ENCODE results near the gene RAB13. TPM values are rescaled to one million over a fixed set of nuclear protein-coding genes. Genes with fewer than 3 reads are reported as not detected.
"Not testable (repeated sequence)": the region's sequence is repeated elsewhere in the genome, so short reads cannot be mapped to it uniquely, and the experiment has no call there.

RAB13 gene
- total and polyA plus RNA-seq, 12 donors, result 42.9 to 114 (median 58.1) TPM

DNA sequence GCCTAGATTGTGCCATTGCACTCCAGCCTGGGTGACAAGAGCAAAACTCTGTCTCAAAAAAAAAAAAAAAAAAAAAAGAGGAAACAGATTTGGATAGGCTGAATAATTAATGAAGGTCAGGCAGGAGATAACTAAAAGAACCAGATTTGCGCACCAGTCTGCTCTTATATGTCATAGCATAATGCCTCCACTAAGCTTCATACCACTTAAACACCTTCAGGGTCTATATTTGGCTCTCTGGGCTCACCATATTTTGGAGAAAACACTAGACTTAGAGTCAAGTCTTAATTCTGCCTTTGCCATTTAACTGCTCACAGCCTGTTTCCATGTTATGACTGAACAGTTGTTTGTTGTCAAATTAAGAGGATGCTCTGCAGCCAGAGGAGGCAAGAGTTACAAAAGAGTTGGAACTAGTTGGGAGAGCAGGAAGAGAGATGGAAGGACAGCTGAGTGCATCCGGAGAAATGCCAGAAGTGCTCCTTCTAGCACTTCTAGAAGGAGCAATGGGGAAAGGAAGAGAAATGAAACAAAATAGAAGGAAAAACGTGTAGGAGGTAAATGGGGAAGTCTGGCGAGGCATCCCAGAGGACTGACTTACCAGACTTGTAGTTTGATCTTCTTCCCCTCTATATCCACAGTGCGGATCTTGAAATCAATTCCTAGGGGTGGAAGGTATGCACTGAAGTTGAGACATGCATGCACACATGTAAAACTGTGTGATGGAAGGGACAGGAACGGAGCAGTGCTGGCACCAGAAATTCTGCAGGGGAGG, 1.8 kb downstream of the RAB13 start:
- peak overlapping the region in 5 of 10 donors; percentile 53 to 71 (median 64) for H3K4me3 ChIP-seq
- 60 to 62% methylated on average over 6 of the region's 6 CpGs for WGBS, 2 donors
- H3K27me3 ChIP-seq, result no peaks in the 10 kb centered on the region
- ATAC-seq, result no peak
- peaks cover 8 to 43% (median 19%) of the 10 kb centered on the region in 9 donors for H3K4me1 ChIP-seq
- intact Hi-C loops (cut with DNase I), result loop anchor here in 4 of 10 donors (5.0 to 10.0 kb wide), 4 partner anchors 62 to 310 kb away; partner anchors contain the start of genes ILF2 (in 2 of the 4), NPR1 (in 2 of the 4) and GATAD2B (in 1 of the 4)
- H3K9me3 ChIP-seq, result no peaks in the 10 kb centered on the region
- peak overlapping the region in 7 of 10 donors; percentile 74 to 91 (median 89) for H3K27ac ChIP-seq
- peaks cover 0 to 39% (median 0%) of the 10 kb centered on the region in 9 donors for H3K36me3 ChIP-seq
- no peak for DNase-seq
- TF ChIP-seq, protein P1, sequence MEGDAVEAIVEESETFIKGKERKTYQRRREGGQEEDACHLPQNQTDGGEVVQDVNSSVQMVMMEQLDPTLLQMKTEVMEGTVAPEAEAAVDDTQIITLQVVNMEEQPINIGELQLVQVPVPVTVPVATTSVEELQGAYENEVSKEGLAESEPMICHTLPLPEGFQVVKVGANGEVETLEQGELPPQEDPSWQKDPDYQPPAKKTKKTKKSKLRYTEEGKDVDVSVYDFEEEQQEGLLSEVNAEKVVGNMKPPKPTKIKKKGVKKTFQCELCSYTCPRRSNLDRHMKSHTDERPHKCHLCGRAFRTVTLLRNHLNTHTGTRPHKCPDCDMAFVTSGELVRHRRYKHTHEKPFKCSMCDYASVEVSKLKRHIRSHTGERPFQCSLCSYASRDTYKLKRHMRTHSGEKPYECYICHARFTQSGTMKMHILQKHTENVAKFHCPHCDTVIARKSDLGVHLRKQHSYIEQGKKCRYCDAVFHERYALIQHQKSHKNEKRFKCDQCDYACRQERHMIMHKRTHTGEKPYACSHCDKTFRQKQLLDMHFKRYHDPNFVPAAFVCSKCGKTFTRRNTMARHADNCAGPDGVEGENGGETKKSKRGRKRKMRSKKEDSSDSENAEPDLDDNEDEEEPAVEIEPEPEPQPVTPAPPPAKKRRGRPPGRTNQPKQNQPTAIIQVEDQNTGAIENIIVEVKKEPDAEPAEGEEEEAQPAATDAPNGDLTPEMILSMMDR (IDR thresholded peaks at IDR 0.05), result no peak

DNA sequence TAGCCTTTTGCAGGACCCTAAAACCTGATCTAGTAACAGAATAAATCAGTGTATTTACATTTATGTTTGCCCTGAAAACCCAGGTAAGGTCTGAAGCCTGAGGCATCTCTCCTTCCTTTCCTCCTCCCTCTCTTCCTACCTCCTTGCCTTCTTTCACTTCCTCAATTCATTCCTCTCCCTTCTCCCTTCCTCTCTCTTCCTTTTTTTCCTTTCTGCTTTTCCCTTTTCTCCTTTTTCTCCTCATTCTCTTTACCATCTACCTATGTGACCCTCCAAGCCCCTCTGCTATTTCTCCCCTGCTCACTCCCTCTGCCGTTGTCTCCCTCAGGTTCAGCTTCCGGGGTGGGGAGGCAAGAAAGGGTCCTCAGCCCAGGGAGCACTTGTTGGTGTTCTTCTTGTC, 4.4 kb downstream of the RAB13 start:
- intact Hi-C loops (cut with DNase I), result loop anchor here in 4 of 10 donors (5.0 to 10.0 kb wide), 4 partner anchors 59 to 307 kb away; partner anchors contain the start of genes ILF2 (in 2 of the 4), NPR1 (in 2 of the 4) and GATAD2B (in 1 of the 4)
- Histone ChIP-seq H3K4me1 (peaks cover 8 to 51% (median 25%) of the 10 kb centered on the region in 9 donors), H3K27ac (peak overlapping the region in 4 of 10 donors; percentile 41 to 65 (median 50)), H3K36me3 (peaks cover 0 to 45% (median 0%) of the 10 kb centered on the region in 9 donors)
- H3K9me3 ChIP-seq, H3K27me3 ChIP-seq, H3K4me3 ChIP-seq, ATAC-seq, DNase-seq: not testable (repeated sequence)
- WGBS, 2 donors, result 79 to 86% methylated on average over 2 of the region's 2 CpGs

DNA sequence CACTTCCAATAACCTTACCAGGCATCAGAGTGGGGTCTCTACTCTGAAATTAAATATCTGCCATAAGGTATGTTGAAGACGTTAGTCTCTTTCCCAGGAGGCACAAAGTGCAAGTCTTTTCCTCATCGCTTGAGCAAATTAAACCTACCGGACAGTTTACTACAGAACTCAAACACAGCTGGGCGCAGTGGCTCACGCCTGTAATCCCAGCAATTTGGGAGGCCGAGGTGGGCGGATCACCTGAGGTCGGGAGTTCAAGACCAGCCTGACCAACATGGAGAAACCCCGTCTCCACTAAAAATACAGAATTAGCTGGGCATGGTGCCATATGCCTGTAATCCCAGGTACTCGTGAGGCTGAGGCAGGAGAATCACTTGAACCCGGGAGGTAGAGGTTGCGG, 7.0 kb downstream of the RAB13 start:
- H3K27ac ChIP-seq, result peak overlapping the region in 2 of 10 donors; percentile 97 to 98
- peaks cover 7 to 51% (median 19%) of the 10 kb centered on the region in 9 donors for H3K4me1 ChIP-seq
- intact Hi-C loops (cut with DNase I); H3K4me3 ChIP-seq; ATAC-seq; H3K9me3 ChIP-seq; H3K27me3 ChIP-seq; DNase-seq: not testable (repeated sequence)
- WGBS, 2 donors, result 92 to 94% methylated on average over 12 of the region's 12 CpGs
- H3K36me3 ChIP-seq, result peaks cover 0 to 70% (median 17%) of the 10 kb centered on the region in 9 donors

DNA sequence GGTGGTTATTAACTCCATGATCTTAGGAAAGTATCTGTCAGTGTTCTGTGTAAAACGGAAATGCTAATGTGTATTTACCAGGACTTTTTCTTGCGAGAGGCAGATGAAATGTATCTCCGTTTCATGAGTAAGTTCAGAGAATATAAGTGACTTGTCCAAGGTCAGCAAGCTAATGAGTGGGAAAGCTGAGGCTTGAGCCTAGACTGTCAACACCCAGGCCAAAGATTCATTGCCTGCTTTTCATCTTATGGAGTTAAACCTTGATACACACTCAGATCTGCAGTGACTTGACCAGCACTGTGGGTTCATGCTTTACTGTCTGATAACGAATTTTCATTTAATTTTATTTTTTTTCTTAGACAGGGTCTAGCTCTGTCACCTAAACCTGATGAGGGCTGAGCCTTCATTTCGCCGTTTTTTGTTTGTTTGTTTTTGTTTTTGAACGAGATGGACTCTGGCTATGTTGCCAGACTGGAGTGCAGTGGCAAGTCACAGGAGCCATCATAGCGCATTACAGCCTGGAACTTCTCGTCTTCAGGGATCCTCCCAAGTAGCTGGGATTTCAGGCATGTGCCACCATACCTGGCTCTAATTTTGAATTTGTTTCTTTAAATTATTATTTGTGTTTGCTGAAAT, 7.7 kb downstream of the RAB13 start:
- TF ChIP-seq, protein P1 (IDR thresholded peaks at IDR 0.05), result no peak
- Histone ChIP-seq H3K4me3 (peak overlapping the region in 9 of 10 donors; percentile 78 to 99 (median 95)), H3K27me3 (no peaks in the 10 kb centered on the region), H3K27ac (peak overlapping the region in 9 of 10 donors; percentile 90 to 98 (median 97)), H3K9me3 (no peaks in the 10 kb centered on the region), H3K36me3 (peaks cover 0 to 71% (median 24%) of the 10 kb centered on the region in 9 donors), H3K4me1 (peaks cover 7 to 47% (median 19%) of the 10 kb centered on the region in 9 donors)
- ATAC-seq, result no peak
- WGBS, 2 donors, result 73 to 78% methylated on average over 9 of the region's 9 CpGs
- intact Hi-C loops (cut with DNase I), result no loop called here
- DNase-seq, result no peak

Measured in heart right ventricle (tissue), 16 donors.